Aorta (tissue), 5 donors: ENCODE measurements around the gene CTIF. TPM values are rescaled to one million over a fixed set of nuclear protein-coding genes. Genes with fewer than 3 reads are reported as not detected.
A peak's percentile ranks its signal among the peaks of the same experiment; 100 is the strongest.
"Not testable (repeated sequence)": the region's sequence is repeated elsewhere in the genome, so short reads cannot be mapped to it uniquely, and the experiment has no call there.

Experiments used
- ATAC-seq: fragments of 200-7000 bp; cut with Tn5 transposase; one replicate; pipeline ENCODE4 v1.9.1; 2022; ENCODE audit warnings: moderate library complexity; ENCODE audit not compliant: low FRiP score
- DNase-seq, 2 donors: peaks; one replicate each; pipeline ENCODE4 v3.0.0-alpha.2; 2020
- H3K27ac ChIP-seq, 2 donors: one replicate each; pipeline ENCODE4 v1.5.1; 2013; ENCODE audit warnings: low read length in 2 of 2, mild to moderate bottlenecking in 2 of 2, moderate library complexity in 2 of 2, control low read depth in 1 of 2, inconsistent platforms in 1 of 2, low read depth in 1 of 2
- H3K27me3 ChIP-seq, 2 donors: one replicate each; pipeline ENCODE4 v1.6.1; 2013; ENCODE audit warnings: control low read depth in 1 of 2, low read length in 1 of 2, mild to moderate bottlenecking in 1 of 2, moderate library complexity in 1 of 2; ENCODE audit not compliant: insufficient read depth in 2 of 2, control insufficient read depth in 1 of 2
- H3K36me3 ChIP-seq, 2 donors: one replicate each; pipeline ENCODE4 v1.6.1; 2013; ENCODE audit warnings: control low read depth in 1 of 2, low read length in 1 of 2, mild to moderate bottlenecking in 1 of 2; ENCODE audit not compliant: insufficient read depth in 2 of 2, control insufficient read depth in 1 of 2
- H3K4me1 ChIP-seq, 2 donors: one replicate each; pipeline ENCODE4 v1.6.1; 2013; ENCODE audit warnings: low read length in 2 of 2, control low read depth in 1 of 2, mild to moderate bottlenecking in 1 of 2, moderate library complexity in 1 of 2; ENCODE audit not compliant: insufficient read depth in 2 of 2, control insufficient read depth in 1 of 2
- H3K4me3 ChIP-seq, 2 donors: one replicate each; pipeline ENCODE4 v1.5.1; 2013; ENCODE audit warnings: low read length in 2 of 2, control low read depth in 1 of 2, mild to moderate bottlenecking in 1 of 2
- H3K9me3 ChIP-seq: one replicate; pipeline ENCODE4 v1.6.1; 2013; ENCODE audit warnings: mild to moderate bottlenecking, low read length; ENCODE audit not compliant: control insufficient read depth
- WGBS, 2 donors: extraction: QIAGEN DNeasy Blood & Tissue Kit; methylation state at CpG; one replicate each; pipeline ENCODE4 v1.1.7; 2013; 5-methylcytosine and 5-hydroxymethylcytosine counted together
- intact Hi-C, 2 donors: fragments of 100-400 bp; cut with DNase I; formaldehyde crosslinking; loops; one replicate each; pipeline versions ENCODE4 v1.14.2 to v1.15.0; 2022
- polyA plus RNA-seq, 2 donors: library from polyadenylated mRNA; stranded (reverse); fragments of 200-250 nt; gene quantifications; one replicate each; pipeline ENCODE4 v1.2.3, GENCODE V29; 2013
- total RNA-seq, 2 donors: library from RNA; stranded (reverse); fragmentation: NEBNext Ultra II Directional; extraction: Animal tissue kit (Norgen Biotek cat#: 25700); gene quantifications; one replicate each; pipeline ENCODE4 v1.2.1, GENCODE V29; 2021
- donor health status: healthy with polysubstance abuse.
- donor health status: Bipolar disorder and iron deficiency.
- donor health status: DM: no; HTN: no; CAD: no.
- donor health status: DM: no; HTN: no; CAD: no.
- donor health status: DM: yes; HTN: yes; CAD: no.

The CTIF gene
- total and polyA plus RNA-seq, 4 donors = 14.4 to 113 (median 93.4) TPM

DNA sequence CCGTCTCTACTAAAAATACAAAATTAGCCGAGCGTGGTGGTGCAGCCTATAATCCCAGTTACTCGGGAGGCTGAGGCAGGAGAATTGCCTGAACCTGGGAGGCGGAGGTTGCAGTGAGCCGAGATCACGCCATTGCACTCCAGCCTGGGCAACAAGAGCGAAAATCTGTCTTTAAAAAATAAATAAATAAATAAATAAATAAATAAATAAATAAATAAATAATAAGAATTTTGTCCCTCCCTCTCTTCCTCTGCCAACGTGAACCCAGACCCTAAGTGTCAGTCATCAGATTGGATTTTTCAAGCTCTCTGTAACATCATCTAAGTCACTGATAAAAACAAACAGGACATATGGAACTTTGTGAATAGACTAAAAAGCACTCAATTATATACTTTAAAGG lies 178.4 kb downstream of the CTIF start:
- H3K36me3 ChIP-seq, ATAC-seq, H3K27ac ChIP-seq, H3K4me3 ChIP-seq, intact Hi-C loops, H3K4me1 ChIP-seq, H3K27me3 ChIP-seq, H3K9me3 ChIP-seq: not testable (repeated sequence)
- 94 to 97% methylated on average over 9 of the region's 9 CpGs for WGBS, 2 donors
- peak in 1 of 2 donors; percentile 26 for DNase-seq

DNA sequence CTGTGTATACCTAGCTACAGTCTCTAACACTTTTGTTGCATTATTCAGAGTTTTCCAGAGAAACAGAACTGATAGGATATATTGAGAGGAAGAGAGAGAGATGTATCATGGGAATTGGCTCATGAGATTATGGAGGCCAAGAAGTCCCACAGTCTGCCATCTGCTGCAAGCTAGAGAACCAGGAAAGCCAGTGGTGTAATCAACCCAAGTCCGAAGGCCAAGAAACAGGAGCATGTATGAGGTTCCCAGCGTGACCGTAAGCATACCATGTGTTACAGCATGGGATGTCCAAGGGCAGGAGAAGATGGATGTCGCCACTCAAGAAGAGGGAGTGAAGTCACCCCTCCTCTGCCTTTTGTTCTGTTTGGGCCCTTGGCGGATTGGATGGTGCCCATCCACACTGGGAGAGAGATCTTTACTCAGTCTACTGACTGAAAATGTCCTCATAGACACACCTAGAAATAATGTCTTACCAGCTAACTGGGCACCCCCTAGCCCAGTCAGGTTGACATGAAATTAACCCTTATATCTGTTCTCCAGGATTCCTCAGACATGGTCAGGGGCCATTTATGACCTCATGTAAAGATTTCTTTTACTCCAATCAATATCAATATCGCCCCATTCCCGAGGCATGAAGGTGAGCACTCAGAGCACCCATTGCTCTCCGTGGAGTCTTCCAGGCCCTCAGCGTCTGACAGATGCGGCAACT lies 179.6 kb downstream of the CTIF start:
- H3K27ac ChIP-seq = no peak overlapping the region
- 98% methylated on average over 10 of the region's 10 CpGs for WGBS, 2 donors
- no peak for ATAC-seq
- no peaks in the 10 kb centered on the region for H3K36me3 ChIP-seq
- no peaks in the 10 kb centered on the region for H3K27me3 ChIP-seq
- DNase-seq = no peak
- intact Hi-C loops = no loop called here
- H3K9me3 ChIP-seq = no peaks in the 10 kb centered on the region
- H3K4me3 ChIP-seq = no peak overlapping the region
- H3K4me1 ChIP-seq = peaks cover 4% of the 10 kb centered on the region in 2 donors

DNA sequence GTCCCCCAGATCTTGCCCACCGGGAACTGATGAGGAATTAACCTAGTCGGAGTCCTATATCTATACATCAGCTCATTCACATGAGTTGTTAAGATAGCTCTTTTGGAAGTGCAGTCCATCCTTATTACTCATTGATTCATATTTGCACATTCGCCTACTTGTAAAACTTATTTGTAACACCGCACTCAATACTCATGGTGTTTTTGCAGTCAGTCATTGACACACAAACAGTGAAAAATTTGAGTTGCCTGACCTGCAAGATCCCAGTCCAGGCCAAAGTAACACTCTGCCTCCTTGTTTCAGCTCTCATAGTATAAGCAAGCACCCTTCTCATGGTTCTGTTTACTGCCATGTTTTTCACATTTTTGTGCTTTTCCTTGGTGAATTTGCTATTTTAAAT lies 180.6 kb downstream of the CTIF start:
- 95 to 97% methylated on average over 4 of the region's 4 CpGs for WGBS, 2 donors
- no peak for ATAC-seq
- Histone ChIP-seq H3K4me1 (peaks cover 4% of the 10 kb centered on the region in 2 donors), H3K27ac (no peak overlapping the region), H3K36me3 (no peaks in the 10 kb centered on the region), H3K4me3 (no peak overlapping the region), H3K27me3 (no peaks in the 10 kb centered on the region), H3K9me3 (no peaks in the 10 kb centered on the region)
- DNase-seq = no peak
- intact Hi-C loops = no loop called here

DNA sequence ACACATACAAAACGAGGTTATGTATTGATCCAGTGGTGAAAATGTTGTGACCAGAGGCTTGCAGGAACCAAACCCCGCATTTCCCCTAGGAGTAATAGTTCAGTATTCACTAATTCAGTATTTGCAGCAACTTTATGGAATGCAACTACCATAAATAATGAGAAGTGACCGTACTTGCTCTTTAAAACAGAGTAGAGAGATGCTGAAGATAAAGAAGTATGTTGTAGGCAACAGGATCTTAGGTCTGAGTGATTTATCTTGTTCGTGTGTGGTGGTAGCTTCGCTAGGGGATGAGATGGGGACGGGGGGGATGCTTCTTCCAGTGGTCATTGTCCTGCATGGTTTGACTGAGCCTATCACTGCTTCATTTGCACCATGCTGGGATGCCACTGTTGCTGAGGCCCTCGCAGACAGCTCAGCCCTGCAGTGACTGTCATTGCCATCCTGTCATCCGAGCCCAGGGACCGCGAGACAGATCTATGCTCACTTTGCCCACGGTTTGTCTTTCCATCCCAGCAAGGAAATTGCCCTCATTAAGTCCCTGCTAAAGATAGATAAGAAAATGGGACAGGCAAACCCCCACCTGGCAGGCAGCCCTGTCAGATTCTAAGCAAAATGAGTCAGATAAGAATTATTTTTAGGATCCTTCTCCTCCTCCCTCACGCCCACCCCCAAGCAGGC lies 181.3 kb downstream of the CTIF start:
- H3K4me1 ChIP-seq = peaks cover 4% of the 10 kb centered on the region in 2 donors
- no peak overlapping the region for H3K4me3 ChIP-seq
- no peaks in the 10 kb centered on the region for H3K36me3 ChIP-seq
- intact Hi-C loops = no loop called here
- no peaks in the 10 kb centered on the region for H3K27me3 ChIP-seq
- ATAC-seq = no peak
- peak; percentile 62 to 74 for DNase-seq
- no peaks in the 10 kb centered on the region for H3K9me3 ChIP-seq
- 59 to 61% methylated on average over 12 of the region's 12 CpGs for WGBS, 2 donors
- no peak overlapping the region for H3K27ac ChIP-seq

DNA sequence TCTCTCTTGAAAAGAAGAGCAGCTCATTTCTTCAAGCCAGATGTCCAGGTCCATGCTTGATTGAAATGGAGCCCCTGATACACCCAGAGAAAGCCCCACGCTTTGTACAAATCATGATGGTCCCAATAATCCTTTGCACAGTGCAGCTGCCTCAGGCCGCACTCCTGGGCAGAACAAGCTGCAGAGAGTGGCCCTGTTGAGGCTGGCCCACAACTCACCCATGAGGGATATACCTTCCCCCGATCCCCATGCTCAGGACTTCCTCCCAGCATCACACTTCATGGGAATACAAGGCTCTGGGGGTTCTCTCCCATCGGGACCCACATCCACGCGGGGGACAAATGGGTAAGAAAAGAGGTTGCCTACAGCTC lies 181.8 kb downstream of the CTIF start:
- intact Hi-C loops = no loop called here
- 97% methylated on average over 6 of the region's 6 CpGs for WGBS, 2 donors
- no peaks in the 10 kb centered on the region for H3K9me3 ChIP-seq

DNA sequence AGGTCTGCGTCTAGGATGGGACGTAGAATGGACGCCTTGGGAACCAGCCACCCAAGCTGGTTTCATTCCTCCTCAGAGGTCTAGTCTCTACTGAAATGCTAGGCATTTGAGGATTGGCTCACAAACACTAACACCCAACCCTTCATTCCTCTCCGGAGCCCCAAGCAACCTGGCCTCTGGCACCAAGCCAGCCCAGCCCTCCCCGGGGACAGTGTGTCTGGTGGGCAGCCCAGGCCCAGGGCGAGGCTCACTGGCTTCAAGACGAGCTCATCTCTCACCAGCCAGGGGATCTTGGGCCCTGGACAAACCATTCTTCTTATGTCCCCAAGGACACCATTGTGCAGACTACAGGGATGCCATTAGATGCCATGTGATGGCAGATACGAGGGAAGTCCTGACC lies 182.5 kb downstream of the CTIF start:
- peak; percentile 44 to 77 for DNase-seq
- intact Hi-C loops = no loop called here
- H3K27ac ChIP-seq = no peak overlapping the region
- peaks cover 4% of the 10 kb centered on the region in 2 donors for H3K4me1 ChIP-seq
- no peak for ATAC-seq
- WGBS, 2 donors = 64 to 69% methylated on average over 8 of the region's 8 CpGs
- H3K27me3 ChIP-seq = no peaks in the 10 kb centered on the region
- no peak overlapping the region for H3K4me3 ChIP-seq
- H3K36me3 ChIP-seq = no peaks in the 10 kb centered on the region
- no peaks in the 10 kb centered on the region for H3K9me3 ChIP-seq

More for the DNA sequence above, 181.8 kb downstream of the CTIF start:
- no peak overlapping the region for H3K27ac ChIP-seq
- no peaks in the 10 kb centered on the region for H3K27me3 ChIP-seq
- H3K36me3 ChIP-seq = no peaks in the 10 kb centered on the region
- H3K4me3 ChIP-seq = no peak overlapping the region
- ATAC-seq (no peak), DNase-seq (peak in 1 of 2 donors; percentile 15)
- peaks cover 4% of the 10 kb centered on the region in 2 donors for H3K4me1 ChIP-seq

DNA sequence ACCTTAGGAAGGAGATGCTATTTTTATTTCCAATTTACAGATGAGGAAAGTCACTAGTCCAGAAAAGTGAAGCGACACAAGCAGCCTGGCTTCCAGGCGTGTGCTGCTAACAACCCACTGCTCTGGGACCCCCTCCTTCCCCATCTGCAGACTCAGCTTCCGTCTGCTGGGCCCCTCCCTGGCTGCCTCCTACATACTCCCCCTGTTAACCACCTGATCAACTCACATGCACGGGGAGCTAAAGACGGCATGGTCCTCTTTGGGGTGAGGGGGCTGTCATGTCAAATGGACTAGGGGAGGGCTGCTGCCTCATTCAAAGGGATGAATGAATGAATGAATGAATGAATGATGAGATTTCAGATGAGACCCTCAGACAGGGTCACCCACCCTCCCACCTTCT lies 184.2 kb downstream of the CTIF start:
- no peaks in the 10 kb centered on the region for H3K9me3 ChIP-seq
- no peak overlapping the region for H3K27ac ChIP-seq
- DNase-seq (peak in 1 of 2 donors; percentile 51), ATAC-seq (no peak)
- H3K27me3 ChIP-seq = no peaks in the 10 kb centered on the region
- peaks cover 4% of the 10 kb centered on the region in 2 donors for H3K4me1 ChIP-seq
- H3K4me3 ChIP-seq = no peak overlapping the region
- intact Hi-C loops = no loop called here
- H3K36me3 ChIP-seq = no peaks in the 10 kb centered on the region
- WGBS, 2 donors = 96 to 100% methylated on average over 5 of the region's 5 CpGs

DNA sequence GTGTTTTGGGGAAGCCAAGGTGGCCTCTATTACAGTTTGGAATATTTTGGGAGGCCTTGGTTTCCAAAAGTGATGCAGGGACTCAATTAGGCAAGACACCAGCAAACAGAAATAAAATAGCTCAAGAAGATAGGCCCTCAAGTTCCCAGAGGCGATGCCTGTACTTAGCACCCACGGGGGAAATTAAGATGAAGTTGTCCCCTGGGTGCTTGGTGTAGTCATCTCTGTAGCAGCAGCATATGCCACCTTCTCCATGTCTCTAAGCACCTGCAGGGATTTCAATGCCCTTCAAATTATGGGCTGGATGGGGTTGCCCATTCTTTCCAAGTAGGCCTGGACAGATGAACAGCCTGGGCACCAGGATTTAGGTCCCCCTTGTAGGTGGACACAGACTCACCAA lies 185.0 kb downstream of the CTIF start:
- Histone ChIP-seq H3K4me3 (no peak overlapping the region), H3K27me3 (no peaks in the 10 kb centered on the region), H3K4me1 (peaks cover 4% of the 10 kb centered on the region in 2 donors), H3K36me3 (no peaks in the 10 kb centered on the region), H3K27ac (no peak overlapping the region), H3K9me3 (no peaks in the 10 kb centered on the region)
- no peak for DNase-seq
- WGBS, 2 donors = 94 to 97% methylated on average over 2 of the region's 2 CpGs
- no peak for ATAC-seq
- intact Hi-C loops = no loop called here

DNA sequence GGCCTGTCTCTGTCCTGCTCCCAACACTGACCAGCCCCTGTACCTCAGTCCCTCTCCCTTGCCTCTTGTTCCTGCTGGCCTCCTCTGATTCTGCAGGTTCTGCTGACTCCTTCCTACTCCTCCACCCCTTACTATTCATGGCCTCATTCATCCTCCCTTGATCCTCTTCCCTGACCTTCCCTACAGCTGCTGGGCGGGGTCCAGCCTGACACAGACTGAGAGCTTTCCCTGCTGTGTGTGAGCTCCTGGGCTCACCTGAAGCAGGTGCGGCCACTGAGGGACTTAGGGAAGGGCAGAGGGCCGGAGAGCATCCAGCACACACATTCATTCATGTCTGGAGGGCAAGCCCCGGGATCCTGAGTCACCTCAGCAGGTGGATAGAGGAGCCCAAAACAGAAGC lies 185.6 kb downstream of the CTIF start:
- Histone ChIP-seq H3K27me3 (no peaks in the 10 kb centered on the region), H3K9me3 (no peaks in the 10 kb centered on the region), H3K4me1 (peaks cover 4% of the 10 kb centered on the region in 2 donors), H3K4me3 (no peak overlapping the region), H3K36me3 (no peaks in the 10 kb centered on the region), H3K27ac (no peak overlapping the region)
- intact Hi-C loops = no loop called here
- no peak for DNase-seq
- ATAC-seq = no peak
- 97 to 100% methylated on average over 4 of the region's 4 CpGs for WGBS, 2 donors
